HG03095 (cell line): ENCODE results near the gene SNAP29.
"Not testable (repeated sequence)": the region's sequence is repeated elsewhere in the genome, so short reads cannot be mapped to it uniquely, and the experiment has no call there.

Source experiments
- ATAC-seq: cut with Tn5 transposase; IDR thresholded peaks from one replicate; pipeline ENCODE4 v1.9.1; 2021; ENCODE audit warnings: moderate library complexity; ENCODE audit not compliant: unreplicated experiment

The SNAP29 gene

GRCh38 chr22:20927940-20928572 lies 69.2 kb downstream of the SNAP29 start:
- no peak for ATAC-seq

GRCh38 chr22:20928573-20928967 lies 69.8 kb downstream of the SNAP29 start:
- ATAC-seq: no peak

GRCh38 chr22:20930004-20930403 lies 71.2 kb downstream of the SNAP29 start:
- ATAC-seq: no peak

GRCh38 chr22:20930435-20930834 lies 71.6 kb downstream of the SNAP29 start:
- not testable (repeated sequence) for ATAC-seq

GRCh38 chr22:20931126-20931654 lies 72.4 kb downstream of the SNAP29 start:
- no peak for ATAC-seq

- no peak for ATAC-seq
Measured at GRCh38 chr22:20933910-20934309, 75.1 kb downstream of the SNAP29 start.

- not testable (repeated sequence) for ATAC-seq
Measured at GRCh38 chr22:20935049-20935448, 76.2 kb downstream of the SNAP29 start.

GRCh38 chr22:20935780-20936539 lies 77.2 kb downstream of the SNAP29 start:
- not testable (repeated sequence) for ATAC-seq

- ATAC-seq: no peak
Measured at GRCh38 chr22:20937031-20937793, 78.4 kb downstream of the SNAP29 start.

- no peak for ATAC-seq
Measured at GRCh38 chr22:20937794-20938671, 79.2 kb downstream of the SNAP29 start.

GRCh38 chr22:20939457-20940185 lies 80.8 kb downstream of the SNAP29 start:
- ATAC-seq: not testable (repeated sequence)

- no peak for ATAC-seq
Measured at GRCh38 chr22:20940186-20940651, 81.4 kb downstream of the SNAP29 start.
